ENCODE data around the gene OR1J4.

OR1J4 gene, protein sequence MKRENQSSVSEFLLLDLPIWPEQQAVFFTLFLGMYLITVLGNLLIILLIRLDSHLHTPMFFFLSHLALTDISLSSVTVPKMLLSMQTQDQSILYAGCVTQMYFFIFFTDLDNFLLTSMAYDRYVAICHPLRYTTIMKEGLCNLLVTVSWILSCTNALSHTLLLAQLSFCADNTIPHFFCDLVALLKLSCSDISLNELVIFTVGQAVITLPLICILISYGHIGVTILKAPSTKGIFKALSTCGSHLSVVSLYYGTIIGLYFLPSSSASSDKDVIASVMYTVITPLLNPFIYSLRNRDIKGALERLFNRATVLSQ

DNA sequence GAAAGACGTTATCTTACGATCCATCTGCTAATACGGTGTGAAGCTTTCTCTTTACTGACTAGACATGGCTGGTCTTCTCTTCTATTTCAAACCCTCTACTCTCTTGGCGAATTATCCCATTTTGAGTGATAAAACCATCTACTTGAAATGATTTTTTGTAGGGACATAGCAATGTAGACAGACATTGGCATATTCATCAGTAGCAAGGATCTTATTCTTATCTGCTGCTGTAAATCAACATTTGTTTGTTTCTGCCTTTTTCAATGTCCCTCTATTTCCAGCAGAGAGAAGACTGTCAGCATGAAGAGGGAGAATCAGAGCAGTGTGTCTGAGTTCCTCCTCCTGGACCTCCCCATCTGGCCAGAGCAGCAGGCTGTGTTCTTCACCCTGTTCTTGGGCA lies at the start of gene OR1J4:
TSS of gene OR1J4 (plus strand) at position 301 of the 400 bp plus-strand sequence. CDS start at position 301, 0 bp downstream.
- no peak within 1 kb of the TSS for H3K4me3 ChIP-seq (replicated peaks; ENCODE audit: low read depth, low read length)
- DNase-seq (ENCODE audit: extremely low read depth, low read depth): no peak
- TF ChIP-seq CTCF (IDR thresholded peaks at IDR 0.05; ENCODE audit: low read depth, low read length, missing control alignments): no peak

DNA sequence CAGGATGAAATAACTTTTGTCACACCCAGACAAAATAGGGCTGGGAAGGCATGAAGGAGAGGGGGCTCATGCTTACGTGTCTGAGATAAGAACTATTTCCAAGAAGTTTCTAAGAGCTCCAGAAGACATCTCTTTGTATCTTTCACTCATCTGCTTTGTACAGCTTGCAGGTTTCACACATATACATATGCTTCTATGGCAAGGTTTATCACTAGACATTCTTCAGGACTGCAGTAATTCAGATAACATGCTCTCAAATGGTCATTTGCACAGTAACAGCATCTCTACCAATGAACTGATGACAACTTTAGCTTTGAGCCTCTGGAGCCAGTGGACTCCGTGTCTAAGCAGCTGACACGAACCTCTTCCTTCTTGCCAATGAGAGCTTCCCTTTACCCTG lies 44.4 kb upstream of the OR1J4 start:
- H3K4me3 ChIP-seq (replicated peaks; ENCODE audit: low read depth, low read length): no peak overlapping the region
- TF ChIP-seq CTCF (IDR thresholded peaks at IDR 0.05; ENCODE audit: low read depth, low read length, missing control alignments): no peak

GRCh38 chr9:122475717-122476116 lies 43.2 kb upstream of the OR1J4 start:
- no peak for DNase-seq (ENCODE audit: extremely low read depth, low read depth)
- TF ChIP-seq CTCF (IDR thresholded peaks at IDR 0.05; ENCODE audit: low read depth, low read length, missing control alignments): no peak
- no peak overlapping the region for H3K4me3 ChIP-seq (replicated peaks; ENCODE audit: low read depth, low read length)

More for the DNA sequence above, 44.4 kb upstream of the OR1J4 start:
- DNase-seq (ENCODE audit: extremely low read depth, low read depth): no peak

DNA sequence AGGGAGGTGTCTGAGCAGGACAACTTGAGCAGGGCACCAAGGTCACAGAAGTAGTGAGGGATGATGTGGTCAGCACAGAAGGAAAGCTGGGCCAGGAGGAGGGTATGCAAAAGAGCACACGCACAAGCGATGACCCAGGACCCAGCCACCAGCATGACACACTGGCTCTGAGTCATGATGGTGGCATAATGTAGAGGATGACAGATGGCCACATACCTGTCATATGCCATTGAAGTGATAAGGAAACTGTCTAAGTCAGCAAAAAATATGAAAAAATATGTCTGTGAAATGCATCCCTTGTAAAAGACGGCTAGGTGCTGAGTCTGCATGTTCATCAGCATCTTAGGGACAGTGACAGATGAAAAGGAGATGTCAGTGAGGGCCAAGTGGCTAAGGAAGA lies 41.6 kb upstream of the OR1J4 start:
- no peak for DNase-seq (ENCODE audit: extremely low read depth, low read depth)
- no peak for TF ChIP-seq CTCF (IDR thresholded peaks at IDR 0.05; ENCODE audit: low read depth, low read length, missing control alignments)
- no peak overlapping the region for H3K4me3 ChIP-seq (replicated peaks; ENCODE audit: low read depth, low read length)

DNA sequence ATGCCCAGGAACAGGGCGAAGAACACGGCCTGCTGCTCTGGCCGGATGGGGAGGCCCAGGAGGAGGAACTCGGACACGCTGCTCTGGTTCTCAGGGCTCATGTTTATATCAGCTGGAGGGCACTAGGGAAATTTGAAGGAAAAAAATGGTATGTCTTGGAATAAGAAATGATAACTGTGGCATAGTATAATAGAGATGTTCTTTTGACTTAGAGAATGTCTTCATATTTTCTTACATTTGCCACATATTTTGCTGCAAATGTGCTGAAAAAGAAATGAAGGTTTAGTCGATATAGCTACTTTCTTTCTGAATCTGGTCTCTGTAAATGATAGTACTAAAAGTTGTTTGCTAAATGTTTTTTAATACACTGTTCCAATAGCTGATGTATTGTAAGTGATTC lies 41.1 kb upstream of the OR1J4 start, which contains the start of gene OR1J1:
TSS of gene OR1J1 (minus strand) at position 101 of the 400 bp plus-strand sequence. CDS start at position 101, 0 bp downstream.
- no peak for DNase-seq (ENCODE audit: extremely low read depth, low read depth)
- H3K4me3 ChIP-seq (replicated peaks; ENCODE audit: low read depth, low read length): no peak within 1 kb of the TSS
- TF ChIP-seq CTCF (IDR thresholded peaks at IDR 0.05; ENCODE audit: low read depth, low read length, missing control alignments): no peak

DNA sequence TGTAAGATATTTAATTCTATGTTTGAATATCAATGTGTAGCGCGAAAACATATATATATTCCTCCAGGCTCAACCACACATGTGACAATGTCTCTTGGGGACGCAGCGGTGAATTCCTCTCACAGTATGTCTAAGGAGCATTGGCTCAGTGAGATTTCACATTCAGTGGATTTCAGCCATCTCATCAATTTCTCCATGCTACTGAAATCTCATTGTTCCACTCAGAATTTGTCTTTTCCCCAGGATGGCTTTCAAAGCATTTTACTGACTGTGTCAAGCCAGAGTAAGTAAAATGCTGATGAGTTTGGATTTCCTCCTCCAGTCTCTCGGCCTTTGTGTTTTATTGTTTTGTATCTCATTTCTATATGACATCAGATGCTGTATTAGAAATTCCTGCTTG lies 39.9 kb upstream of the OR1J4 start:
- no peak for DNase-seq (ENCODE audit: extremely low read depth, low read depth)
- H3K4me3 ChIP-seq (replicated peaks; ENCODE audit: low read depth, low read length): no peak overlapping the region
- no peak for TF ChIP-seq CTCF (IDR thresholded peaks at IDR 0.05; ENCODE audit: low read depth, low read length, missing control alignments)

Measured in HFF-Myc (cell line).